Liver (tissue), 9 donors: ENCODE measurements around the gene DCUN1D3. TPM values are rescaled to one million over a fixed set of nuclear protein-coding genes. Genes with fewer than 3 reads are reported as not detected.

ENCODE experiments used
- DNase-seq: peaks from one replicate; pipeline ENCODE4 v3.0.0-alpha.2; 2017; ENCODE audit warnings: low spot score
- H3K27ac ChIP-seq, 2 donors: one replicate each; pipeline ENCODE4 v1.7.0; 2013; ENCODE audit warnings: inconsistent platforms in 2 of 2, low read length in 2 of 2, control low read depth in 1 of 2, low read depth in 1 of 2, mild to moderate bottlenecking in 1 of 2
- H3K27me3 ChIP-seq, 4 donors: one replicate each; pipeline versions ENCODE4 v1.6.1 to v1.7.0; 2013; ENCODE audit warnings: low read length in 3 of 4, inconsistent platforms in 1 of 4, mild to moderate bottlenecking in 1 of 4, moderate library complexity in 1 of 4; ENCODE audit not compliant: control insufficient read depth in 4 of 4, insufficient read depth in 4 of 4
- H3K36me3 ChIP-seq, 4 donors: one replicate each; pipeline versions ENCODE4 v1.6.1 to v1.7.0; 2013; ENCODE audit warnings: low read length in 3 of 4, mild to moderate bottlenecking in 3 of 4, low read depth in 1 of 4, moderate library complexity in 1 of 4; ENCODE audit not compliant: control insufficient read depth in 4 of 4, insufficient read depth in 3 of 4
- H3K4me1 ChIP-seq, 4 donors: one replicate each; pipeline versions ENCODE4 v1.6.1 to v1.7.0; 2013; ENCODE audit warnings: low read length in 3 of 4, mild to moderate bottlenecking in 3 of 4, moderate library complexity in 1 of 4; ENCODE audit not compliant: control insufficient read depth in 4 of 4, insufficient read depth in 4 of 4
- H3K4me3 ChIP-seq, 3 donors: one replicate each; pipeline versions ENCODE4 v1.6.1 to v1.7.0; 2013; ENCODE audit warnings: low read length in 3 of 3, control low read depth in 1 of 3, low read depth in 1 of 3, mild to moderate bottlenecking in 1 of 3
- H3K9ac ChIP-seq, 2 donors: one replicate each; pipeline ENCODE4 v1.7.0; 2013; ENCODE audit warnings: low read length in 2 of 2, mild to moderate bottlenecking in 2 of 2, moderate library complexity in 2 of 2, control low read depth in 1 of 2, low read depth in 1 of 2
- H3K9me3 ChIP-seq, 4 donors: one replicate each; pipeline versions ENCODE4 v1.6.1 to v1.7.0; 2013; ENCODE audit warnings: low read length in 3 of 4; ENCODE audit not compliant: control insufficient read depth in 4 of 4
- CTCF ChIP-seq: fragments of 150-350 bp; IDR thresholded peaks from 2 replicates; pipeline ENCODE4 v1.5.1; 2017; ENCODE audit warnings: improper control_type of control experiment, low read depth, low read length; ENCODE audit not compliant: missing input control
- EGR1 ChIP-seq, 2 donors: IDR thresholded peaks; 2 replicates each; pipeline ENCODE4 v1.6.1; 2016 to 2018; ENCODE audit warnings: antibody characterized with exemption in 2 of 2, low read depth in 2 of 2
- FOXA1 ChIP-seq: IDR thresholded peaks from 2 replicates; pipeline ENCODE4 v1.6.1; 2016; ENCODE audit warnings: antibody characterized with exemption
- FOXA2 ChIP-seq: IDR thresholded peaks from 2 replicates; pipeline ENCODE4 v1.6.1; 2016; ENCODE audit warnings: antibody characterized with exemption
- GABPA ChIP-seq, 2 donors: IDR thresholded peaks in 1 of 2; conservative IDR thresholded peaks in 1 of 2; 2 replicates each; pipeline ENCODE4 v1.6.1; 2016; ENCODE audit warnings: antibody characterized with exemption in 2 of 2, mild to moderate bottlenecking in 1 of 2, moderate library complexity in 1 of 2
- HNF4A ChIP-seq, 2 donors: conservative IDR thresholded peaks; 2 replicates each; pipeline ENCODE4 v1.6.1; 2016; ENCODE audit warnings: antibody characterized with exemption in 2 of 2, mild to moderate bottlenecking in 2 of 2
- HNF4G ChIP-seq: IDR thresholded peaks from 2 replicates; pipeline ENCODE4 v1.6.1; 2016; ENCODE audit warnings: antibody characterized with exemption
- JUND ChIP-seq, 2 donors: IDR thresholded peaks; 2 replicates each; pipeline ENCODE4 v1.6.1; 2016; ENCODE audit warnings: antibody characterized with exemption in 2 of 2
- MAX ChIP-seq: IDR thresholded peaks from 2 replicates; pipeline ENCODE4 v1.6.1; 2016; ENCODE audit warnings: antibody characterized with exemption
- NR2F2 ChIP-seq: IDR thresholded peaks from 2 replicates; pipeline ENCODE4 v1.6.1; 2016; ENCODE audit warnings: antibody characterized with exemption
- RAD21 ChIP-seq, 2 donors: IDR thresholded peaks; 2 replicates each; pipeline ENCODE4 v1.6.1; 2016; ENCODE audit warnings: antibody characterized with exemption in 2 of 2, mild to moderate bottlenecking in 2 of 2
- REST ChIP-seq: IDR thresholded peaks from 2 replicates; pipeline ENCODE4 v1.6.1; 2016; ENCODE audit warnings: antibody characterized with exemption, mild to moderate bottlenecking
- RXRA ChIP-seq, 2 donors: IDR thresholded peaks; 2 replicates each; pipeline ENCODE4 v1.6.1; 2017 to 2018; ENCODE audit warnings: antibody characterized with exemption in 2 of 2, mild to moderate bottlenecking in 1 of 2
- SP1 ChIP-seq: IDR thresholded peaks from 2 replicates; pipeline ENCODE4 v1.6.1; 2018; ENCODE audit warnings: antibody characterized with exemption, mild to moderate bottlenecking
- TAF1 ChIP-seq: conservative IDR thresholded peaks from 2 replicates; pipeline ENCODE4 v1.6.1; 2016; ENCODE audit warnings: antibody characterized with exemption, mild to moderate bottlenecking
- YY1 ChIP-seq: IDR thresholded peaks from 2 replicates; pipeline ENCODE4 v1.6.1; 2016; ENCODE audit warnings: antibody characterized with exemption, mild to moderate bottlenecking
- ZBTB33 ChIP-seq: IDR thresholded peaks from 2 replicates; pipeline ENCODE4 v1.6.1; 2016; ENCODE audit warnings: antibody characterized with exemption
- WGBS: extraction: QIAGEN DNeasy Blood & Tissue Kit; methylation state at CpG from one replicate; pipeline ENCODE4 v1.1.7; 2013; 5-methylcytosine and 5-hydroxymethylcytosine counted together
- polyA plus RNA-seq, 2 donors: library from polyadenylated mRNA; stranded (reverse) in 1 of 2; unstranded in 1 of 2; fragments of 200-250 nt in 1 of 2; fragments of >200 nt in 1 of 2; fragmentation: Nextera tagmentation in 1 of 2; extraction: Ambion mirVana in 1 of 2; gene quantifications; one replicate each; pipeline versions ENCODE4 v1.2.1 to v1.2.3, GENCODE V29; 2013 to 2015
- total RNA-seq, 2 donors: library from RNA; depleted of rRNA; stranded (reverse); fragments of >200 nt; gene quantifications; one replicate each; pipeline ENCODE4 v1.2.3, GENCODE V29; 2014
- donor health status: healthy.
- donor health status: healthy.
- donor health status: healthy.
- donor health status: healthy.
- donor health status: healthy.

The DCUN1D3 gene
- total and polyA plus RNA-seq, 4 donors, result 2.7 to 16.8 (median 4.8) TPM

- TF ChIP-seq REST (no peak), EGR1 (IDR thresholded peaks at IDR 0.05; ENCODE audit: low read depth in 2 of 2) (no peak), FOXA2 (no peak), FOXA1 (no peak)
Observed at GRCh38 chr16:20846551-20846950, 53.6 kb downstream of the DCUN1D3 start (continued).

- Histone ChIP-seq H3K9ac (no peak overlapping the region), H3K36me3 (peaks cover 0 to 3% (median 0%) of the 10 kb centered on the region in 4 donors), H3K4me3 (no peak overlapping the region), H3K9me3 (no peaks in the 10 kb centered on the region), H3K27me3 (no peaks in the 10 kb centered on the region), H3K27ac (no peak overlapping the region), H3K4me1 (peaks cover 2 to 10% (median 8%) of the 10 kb centered on the region in 4 donors)
- WGBS, result 97% methylated on average over 6 of the region's 6 CpGs
- no peak for DNase-seq
- TF ChIP-seq EGR1 (IDR thresholded peaks at IDR 0.05; ENCODE audit: low read depth in 2 of 2) (no peak), TAF1 (no peak), NR2F2 (no peak), YY1 (no peak), JUND (IDR thresholded peaks at IDR 0.05) (no peak), GABPA (IDR thresholded peaks at IDR 0.05 in 1 of 2, conservative IDR thresholded peaks at IDR 0.05 in 1 of 2) (no peak), MAX (no peak), RXRA (IDR thresholded peaks at IDR 0.05) (no peak), FOXA1 (no peak), HNF4A (conservative IDR thresholded peaks at IDR 0.05) (no peak), HNF4G (no peak), REST (no peak), FOXA2 (no peak), CTCF (no peak), SP1 (no peak), ZBTB33 (no peak), RAD21 (IDR thresholded peaks at IDR 0.05) (no peak)
Observed at GRCh38 chr16:20846030-20846429, 54.1 kb downstream of the DCUN1D3 start.
